C4-2B (cell line): ENCODE data around the gene ZNF428.

Source experiments
- CTCF ChIP-seq: fragments of 450-650 bp; conservative IDR thresholded peaks from 2 replicates; pipeline ENCODE4 v1.5.1; 2017; ENCODE audit warnings: mild to moderate bottlenecking
- ZFX ChIP-seq: fragments of 450-650 bp; IDR thresholded peaks from 2 replicates; pipeline ENCODE4 v1.6.1; 2017

- no peak for TF ChIP-seq CTCF
- TF ChIP-seq ZFX, result no peak
Observed at GRCh38 chr19:43572171-43572588, 47.2 kb downstream of the ZNF428 start.
